Stimulated activated CD4-positive, alpha-beta T cell treated with anti-CD3 and anti-CD28 coated beads, TNF-alpha, amount 100 ng/mL, for 48 hours (primary cell): Measurements from ENCODE around the gene PPP6C.
"Not testable (repeated sequence)": the region's sequence is repeated elsewhere in the genome, so short reads cannot be mapped to it uniquely, and the experiment has no call there.

Source experiments
- DNase-seq, 3 donors: peaks; one replicate each; pipeline ENCODE4 v3.0.0-alpha.2; 2020; ENCODE audit warnings: low read depth in 3 of 3

The PPP6C gene

DNA sequence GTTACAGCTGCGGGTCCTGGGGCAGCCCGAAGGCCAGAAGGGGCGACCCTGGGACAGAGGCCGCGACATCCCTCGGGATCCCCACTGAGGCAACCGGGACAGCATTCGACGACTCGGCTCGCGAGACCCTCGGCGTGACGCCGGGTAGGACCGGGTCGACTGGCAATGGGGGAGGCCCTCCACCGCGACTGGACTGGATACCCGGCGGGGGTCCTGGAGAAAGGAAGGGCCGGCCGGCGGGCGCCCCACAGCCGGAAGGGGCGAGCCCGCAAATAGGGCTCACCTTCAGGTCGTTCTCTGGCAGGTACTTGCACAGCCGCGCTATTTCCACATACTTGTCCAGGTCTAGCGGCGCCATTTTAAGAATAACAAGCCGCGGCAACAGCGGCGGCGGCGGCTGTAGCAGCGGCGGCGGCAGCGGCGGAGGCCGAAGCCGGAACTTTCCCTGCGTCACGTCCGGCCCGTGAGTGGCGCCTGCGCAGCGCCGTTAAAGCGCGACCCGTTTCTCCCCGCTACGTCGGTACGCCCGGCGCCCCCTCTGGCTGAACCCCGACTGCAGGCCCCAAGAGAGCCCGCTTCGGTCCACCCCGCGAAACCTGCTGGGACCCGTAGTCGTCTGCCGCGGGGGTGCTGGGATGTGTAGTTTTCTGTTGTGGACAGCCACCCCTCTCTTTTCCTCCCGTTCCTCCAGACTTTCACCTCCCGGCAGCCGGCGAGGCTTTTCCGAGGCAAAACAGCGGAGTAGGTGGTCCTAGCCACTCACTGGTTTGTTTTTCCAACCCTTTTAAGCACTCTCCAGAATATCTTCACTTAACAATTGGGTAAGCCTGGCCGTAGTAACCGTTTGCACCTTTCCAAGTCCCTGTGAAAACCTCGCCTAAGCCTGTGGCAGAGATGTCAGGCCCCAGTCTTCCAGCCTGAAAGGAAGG, at the start of gene PPP6C:
TSS of gene PPP6C (minus strand) at position 443 of the 929 bp plus-strand sequence. CDS start at position 358, 85 bp downstream.
- peak; percentile 97 to 98 (median 97) for DNase-seq

DNA sequence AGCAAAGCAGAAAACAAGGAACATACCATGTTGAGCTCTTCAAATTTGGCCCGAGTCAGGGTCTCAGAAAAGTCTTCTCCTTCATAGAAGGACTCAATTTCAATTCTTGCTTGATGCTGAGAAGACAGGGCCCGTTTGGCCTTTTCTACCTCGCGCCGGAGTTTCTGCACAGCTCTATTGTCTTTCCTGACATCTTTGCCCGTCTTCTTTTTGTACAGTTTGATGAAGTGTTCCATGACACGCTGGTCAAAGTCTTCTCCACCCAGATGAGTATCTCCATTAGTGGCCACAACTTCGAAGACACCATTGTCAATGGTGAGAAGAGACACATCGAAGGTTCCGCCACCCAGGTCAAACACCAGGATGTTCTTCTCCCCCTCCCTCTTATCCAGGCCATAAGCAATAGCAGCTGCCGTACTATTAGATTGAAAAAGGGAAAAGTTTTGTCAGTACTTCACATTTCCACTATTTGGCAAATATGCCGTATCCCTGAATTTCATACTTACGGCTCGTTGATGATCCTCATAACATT, 49.4 kb upstream of the PPP6C start:
- no peak for DNase-seq

- no peak for DNase-seq
These were observed 48.7 kb upstream of the PPP6C start for GRCh38 chr9:125238127-125238914.

GRCh38 chr9:125236520-125237159, 47.0 kb upstream of the PPP6C start:
- not testable (repeated sequence) for DNase-seq

GRCh38 chr9:125235804-125236519, 46.4 kb upstream of the PPP6C start:
- DNase-seq, result no peak

DNA sequence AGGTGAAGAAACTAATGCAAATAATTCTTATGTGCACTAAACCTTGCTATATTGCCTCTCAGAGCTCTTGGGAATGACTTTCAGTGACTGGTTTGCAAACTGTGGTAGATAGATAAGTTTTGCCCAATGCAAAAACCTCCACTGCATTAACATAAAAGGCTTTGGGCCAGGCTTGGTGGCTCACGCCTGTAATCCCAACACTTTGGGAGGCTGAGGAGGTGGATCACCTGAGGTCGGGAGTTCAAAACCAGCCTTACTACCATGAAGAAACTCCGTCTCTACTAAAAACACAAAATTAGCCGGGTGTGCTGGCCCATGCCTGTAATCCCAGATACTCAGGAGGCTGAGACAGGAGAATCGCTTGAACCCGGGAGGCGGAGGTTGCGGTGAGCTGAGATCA, 44.5 kb upstream of the PPP6C start:
- DNase-seq, result not testable (repeated sequence)

DNA sequence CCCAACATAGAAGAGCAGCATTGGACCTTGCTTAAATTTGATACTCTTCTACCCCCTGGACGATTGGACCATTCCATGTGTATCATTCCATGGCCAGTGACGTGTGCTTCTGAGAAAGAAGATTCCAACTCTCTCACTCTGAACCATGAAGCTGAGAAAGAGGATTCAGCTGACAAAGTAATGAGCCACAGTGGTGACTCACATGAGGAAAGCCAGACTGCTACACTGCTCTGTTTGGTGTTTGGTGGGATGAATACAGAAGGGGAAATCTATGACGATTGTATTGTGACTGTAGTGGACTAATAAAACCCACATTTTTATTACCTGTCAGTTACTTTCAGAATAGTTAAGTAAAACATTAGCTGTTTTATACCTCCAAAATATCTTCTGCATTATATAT, 44.1 kb upstream of the PPP6C start:
- DNase-seq, result no peak

- DNase-seq, result no peak
These were observed 38.2 kb upstream of the PPP6C start for GRCh38 chr9:125227761-125228160.

DNA sequence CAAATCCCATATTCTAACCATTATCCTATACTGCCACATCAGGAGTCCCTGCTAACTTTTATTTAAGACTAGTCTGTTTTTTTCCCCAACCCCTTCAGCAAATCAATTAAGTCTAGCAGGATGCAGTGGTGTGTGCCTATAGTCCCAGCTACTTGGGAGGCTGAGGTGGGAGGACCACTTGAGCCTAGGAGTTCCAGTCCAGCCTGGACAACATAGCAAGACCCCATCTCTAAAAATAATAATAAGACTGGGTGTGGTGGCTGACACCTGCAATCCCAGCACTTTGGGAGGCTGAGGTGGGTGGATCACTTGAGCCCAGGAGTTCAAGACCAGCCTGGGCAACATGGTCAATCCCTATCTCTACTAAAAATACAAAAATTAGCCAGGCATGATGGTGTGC, 35.3 kb upstream of the PPP6C start:
- DNase-seq, result not testable (repeated sequence)

DNA sequence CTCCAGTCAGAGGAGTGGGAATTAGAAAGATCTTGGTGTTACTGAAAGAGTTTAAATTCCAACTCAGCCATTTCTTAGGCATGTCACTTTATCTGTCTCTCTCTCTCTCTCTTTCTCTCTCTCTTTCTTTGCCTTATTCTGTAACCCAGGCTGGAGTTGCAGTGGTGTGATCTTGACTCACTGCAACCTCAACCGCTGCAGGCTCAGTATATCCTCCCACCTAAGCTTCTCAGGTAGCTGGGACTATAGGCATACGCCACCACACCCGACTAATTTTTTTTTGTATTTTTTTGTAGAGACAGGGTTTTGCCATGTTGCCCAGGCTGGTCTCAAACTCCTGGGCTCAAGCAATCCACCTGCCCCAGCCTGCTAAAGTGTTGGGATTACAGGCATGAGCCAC, 29.0 kb upstream of the PPP6C start:
- DNase-seq, result no peak

GRCh38 chr9:125214186-125214585, 24.6 kb upstream of the PPP6C start:
- DNase-seq, result no peak

DNA sequence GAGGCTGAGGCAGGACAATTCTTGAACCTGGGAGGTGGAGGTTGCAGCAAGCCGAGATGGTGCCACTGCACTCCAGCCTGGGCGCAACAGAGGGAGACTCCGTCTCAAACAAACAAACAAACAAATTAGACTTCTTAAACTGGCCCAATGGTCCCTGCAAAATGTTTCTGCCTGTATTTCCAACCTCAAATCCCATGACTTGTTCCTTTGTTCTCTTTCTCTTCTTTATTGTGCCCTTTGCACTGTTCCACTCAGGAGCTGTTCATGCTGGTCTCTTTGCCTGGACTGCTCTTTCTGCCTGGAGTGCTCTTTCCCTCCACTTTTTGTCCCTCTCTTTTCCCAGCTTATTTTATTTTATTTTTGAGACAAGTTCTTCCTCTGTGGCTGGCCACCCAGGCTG, 14.9 kb upstream of the PPP6C start:
- DNase-seq, result no peak

DNA sequence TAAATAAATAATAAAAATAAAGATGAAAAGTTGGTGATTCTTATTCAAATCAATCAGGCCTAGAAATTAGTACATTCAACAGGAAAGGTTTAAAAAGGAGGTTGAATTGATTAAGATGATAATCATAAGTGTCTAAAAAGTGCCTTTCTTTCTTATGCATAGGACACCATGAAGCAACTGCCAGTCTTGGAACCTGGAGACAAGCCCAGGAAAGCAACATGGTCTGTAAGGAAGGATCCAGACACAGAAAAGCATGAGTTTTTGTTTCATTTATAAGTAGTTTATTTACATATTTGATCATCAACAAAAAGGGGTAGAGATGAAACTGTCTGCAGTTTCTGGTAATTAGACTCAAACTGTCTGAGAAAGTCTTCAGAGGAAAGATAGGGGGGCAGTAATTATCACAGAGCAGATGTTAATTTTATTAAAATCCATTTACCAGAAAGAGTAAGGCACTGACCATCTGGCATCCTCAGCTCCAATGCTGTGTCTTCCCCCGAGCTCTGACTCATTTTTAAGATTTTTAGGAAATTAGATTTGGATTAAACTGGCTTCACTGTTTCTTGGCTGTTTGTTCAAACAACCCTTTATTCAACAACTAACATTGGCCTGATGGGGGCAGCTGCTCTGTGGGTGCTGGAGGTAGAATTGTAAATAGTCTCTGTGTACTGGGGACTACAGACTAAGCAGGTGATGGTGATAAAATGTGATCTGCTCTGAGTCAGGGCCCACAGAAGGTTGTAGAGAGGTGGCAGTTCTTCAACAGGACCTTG, 13.4 kb upstream of the PPP6C start:
- DNase-seq, result no peak

- peak; percentile 79 to 92 (median 79) for DNase-seq
These were observed 10.8 kb upstream of the PPP6C start, which contains the start of gene RABEPK for GRCh38 chr9:125200216-125201047. RABEPK (plus strand) TSS chr9:125200542; CDS start chr9:125203014, 2,472 bp downstream.

- not testable (repeated sequence) for DNase-seq
These were observed 6.0 kb upstream of the PPP6C start for GRCh38 chr9:125195591-125195990.

DNA sequence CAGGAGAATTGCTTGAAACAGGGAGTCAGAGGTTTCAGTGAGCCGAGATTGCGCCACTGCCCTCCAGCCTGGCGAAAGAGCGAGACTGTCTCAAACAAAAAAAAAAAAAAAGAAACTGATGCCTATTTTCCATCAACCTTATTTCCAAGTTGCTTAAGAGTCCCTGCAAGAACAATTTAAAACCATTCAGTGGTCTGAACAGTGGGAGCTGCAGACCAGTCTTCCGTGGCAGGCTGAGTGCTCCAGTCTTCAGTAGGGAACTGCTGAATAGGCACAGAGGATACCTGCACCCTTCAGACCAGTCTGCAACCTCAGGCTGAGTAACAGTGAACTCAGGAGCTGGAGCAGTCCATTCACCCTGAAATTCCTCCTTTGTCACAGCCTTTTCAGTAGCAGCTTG, 4.9 kb upstream of the PPP6C start:
- DNase-seq, result not testable (repeated sequence)

GRCh38 chr9:125190361-125190801, 778 bp upstream of the PPP6C start:
- no peak for DNase-seq

- peak in 1 of 3 donors; percentile 21 for DNase-seq
These were observed 617 bp downstream of the PPP6C start for GRCh38 chr9:125189011-125189360.

GRCh38 chr9:125183561-125183960, 6.0 kb downstream of the PPP6C start:
- DNase-seq, result no peak
